Anterior cingulate cortex (tissue), 58 donors: ENCODE measurements around the gene TRIB2.
"Not testable (repeated sequence)": the region's sequence is repeated elsewhere in the genome, so short reads cannot be mapped to it uniquely, and the experiment has no call there.

ENCODE experiments used
- DNase-seq, 58 donors: peaks; one replicate each; lab custom pipeline; 2025; lab: John Stamatoyannopoulos, UW

TRIB2 gene

DNA sequence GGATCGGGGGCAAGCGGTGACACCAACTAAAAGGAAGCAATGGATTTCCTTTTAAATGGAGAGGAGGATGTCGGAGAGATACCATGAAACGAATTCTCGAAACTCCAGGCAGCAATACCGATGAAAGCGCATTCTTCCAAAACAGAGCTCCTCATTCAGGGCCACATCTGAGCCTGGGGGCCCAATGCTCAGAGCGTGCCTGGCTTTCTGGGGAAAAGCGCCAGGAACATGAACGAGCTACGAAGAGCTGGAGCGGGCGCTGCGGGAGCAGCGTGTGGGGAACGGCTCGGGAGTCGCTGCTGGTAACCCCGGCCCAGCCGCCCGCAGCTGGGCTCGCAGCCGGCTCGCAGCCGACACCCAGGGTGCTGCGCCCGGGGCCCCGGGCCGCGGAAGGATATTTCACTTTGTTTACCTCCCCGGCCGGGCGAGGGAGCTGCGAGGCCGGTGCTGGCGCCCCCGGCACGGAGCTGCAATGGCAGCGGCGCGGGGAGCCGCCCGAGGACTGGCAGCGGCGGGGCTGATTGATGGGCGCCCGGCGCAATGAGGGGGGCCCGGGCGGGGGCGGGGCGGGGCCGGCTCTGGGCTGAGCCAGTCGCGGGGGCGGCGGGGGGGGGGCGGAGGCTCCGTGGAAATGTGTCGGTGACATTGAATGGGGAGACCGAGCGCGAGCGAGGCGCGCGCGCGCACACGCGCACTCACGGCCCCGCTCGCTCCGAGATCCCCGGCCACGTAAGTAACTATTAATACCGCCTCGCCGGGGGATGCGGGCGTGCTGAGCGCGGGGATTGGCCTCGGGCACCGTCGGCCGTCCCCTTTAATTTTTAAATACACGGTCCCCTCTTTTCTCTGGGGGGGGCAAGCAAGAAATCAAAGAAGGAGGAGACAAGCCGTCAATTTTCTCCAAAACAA is at the start of gene TRIB2:
Gene TRIB2, plus strand, starts transcription at position 655 of the 909 bp plus-strand sequence. CDS start 1,372 bp downstream, outside the sequence.
- peak; percentile 48 to 95 (median 89) for DNase-seq

- DNase-seq, result no peak
Observed at GRCh38 chr2:12669036-12669435, 47.7 kb upstream of the TRIB2 start.

DNA sequence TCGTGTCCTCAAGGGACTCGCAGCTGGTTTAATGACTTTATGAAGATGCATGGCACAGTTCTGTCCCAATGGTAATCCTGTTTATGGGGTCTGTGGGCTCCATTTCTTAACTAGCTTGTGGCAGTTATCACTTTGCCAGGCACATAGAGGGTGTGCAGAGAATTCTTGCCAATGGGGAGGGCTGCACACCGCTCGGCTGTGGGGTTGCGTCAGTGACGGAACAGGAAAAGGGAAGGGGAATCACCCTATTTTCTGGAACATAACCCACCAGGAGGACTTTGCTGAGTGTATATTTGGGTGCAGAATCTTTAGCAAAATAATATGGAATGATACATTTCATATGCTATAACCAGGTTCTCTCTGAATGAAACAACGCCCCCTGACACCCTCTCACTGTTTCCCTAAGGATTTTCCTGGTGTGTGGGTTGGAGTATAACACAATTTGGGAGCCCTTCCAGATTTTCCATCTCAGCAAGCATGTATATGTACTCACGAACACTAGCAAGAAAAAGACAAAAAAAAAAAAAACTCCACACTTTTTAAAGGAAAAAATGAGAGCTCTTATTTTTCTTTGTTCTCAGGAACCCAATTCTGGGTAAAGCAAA is 43.9 kb upstream of the TRIB2 start:
- DNase-seq, result no peak

DNA sequence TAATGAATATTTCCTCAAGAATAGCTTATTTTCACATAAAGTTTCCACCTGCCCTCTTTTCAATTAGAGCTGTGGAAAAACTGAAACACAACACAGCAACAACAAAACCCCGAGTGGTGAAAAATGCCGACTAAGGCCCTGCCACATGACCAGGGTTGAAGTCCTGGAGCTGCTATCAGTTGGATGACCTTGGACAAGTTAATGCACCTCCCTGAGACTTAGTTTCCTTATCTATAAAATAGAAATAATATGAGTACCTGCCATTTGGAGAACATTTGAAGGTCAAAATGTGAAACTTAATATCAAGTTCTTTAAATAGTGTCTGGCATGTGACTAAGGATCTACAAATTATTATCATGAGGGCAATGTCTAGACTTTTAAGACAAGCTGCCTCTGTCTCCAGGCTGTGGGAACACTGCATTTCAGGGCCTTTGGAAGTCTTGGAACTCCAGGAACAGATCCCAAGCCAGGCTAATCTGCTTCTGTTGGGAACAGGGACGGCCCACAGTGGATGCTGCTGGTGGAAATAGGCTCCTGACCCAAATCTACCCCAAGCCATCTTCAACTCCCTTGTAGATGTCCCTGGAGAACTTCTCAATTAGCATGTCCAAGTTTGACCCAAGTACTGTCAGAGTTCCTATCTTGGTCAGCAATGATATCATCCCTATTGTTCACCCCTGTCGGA is 42.0 kb upstream of the TRIB2 start:
- no peak for DNase-seq

DNA sequence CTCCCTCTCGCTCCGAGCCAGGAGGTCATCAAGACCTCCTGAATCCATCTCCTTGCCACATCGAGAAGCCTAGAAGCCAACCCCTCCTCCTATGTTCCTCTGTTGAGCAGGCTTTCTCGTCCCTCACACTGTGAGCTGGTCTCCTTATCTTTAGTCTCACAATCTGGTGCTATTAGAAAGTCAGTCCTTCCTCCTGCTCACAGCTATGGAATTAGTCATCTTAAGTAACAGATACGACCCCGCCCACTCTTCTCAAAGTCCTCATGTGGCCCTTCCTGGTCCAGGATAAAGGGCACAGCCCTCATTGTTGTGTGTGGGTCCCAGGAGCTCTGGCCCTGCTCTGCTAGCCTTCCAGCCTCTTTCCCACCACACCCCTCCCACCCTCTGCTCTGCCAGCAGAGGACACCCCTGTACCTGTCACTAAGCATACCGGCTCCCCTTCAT is 41.4 kb upstream of the TRIB2 start:
- no peak for DNase-seq

GRCh38 chr2:12675801-12676200 is 40.9 kb upstream of the TRIB2 start:
- no peak for DNase-seq

GRCh38 chr2:12676771-12677170 is 40.0 kb upstream of the TRIB2 start:
- no peak for DNase-seq

DNA sequence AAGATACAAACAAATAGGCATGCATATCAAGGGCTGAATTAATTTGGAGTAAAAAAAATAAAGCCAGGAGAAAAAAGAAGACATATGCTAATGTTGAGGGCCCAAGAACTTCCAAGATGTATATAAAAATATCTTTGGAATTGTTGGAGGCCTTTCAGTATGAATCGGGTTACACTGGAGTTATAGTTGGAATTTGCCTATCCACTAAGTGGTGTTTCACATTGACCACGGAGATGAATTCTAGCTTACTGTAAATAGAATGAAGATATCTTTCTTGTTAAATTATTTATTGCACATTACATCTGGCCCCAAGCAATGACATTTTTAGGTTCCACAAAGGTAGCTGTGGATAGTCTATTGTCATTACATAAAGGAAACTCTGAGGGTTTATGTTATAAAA is 38.5 kb upstream of the TRIB2 start:
- no peak for DNase-seq

DNA sequence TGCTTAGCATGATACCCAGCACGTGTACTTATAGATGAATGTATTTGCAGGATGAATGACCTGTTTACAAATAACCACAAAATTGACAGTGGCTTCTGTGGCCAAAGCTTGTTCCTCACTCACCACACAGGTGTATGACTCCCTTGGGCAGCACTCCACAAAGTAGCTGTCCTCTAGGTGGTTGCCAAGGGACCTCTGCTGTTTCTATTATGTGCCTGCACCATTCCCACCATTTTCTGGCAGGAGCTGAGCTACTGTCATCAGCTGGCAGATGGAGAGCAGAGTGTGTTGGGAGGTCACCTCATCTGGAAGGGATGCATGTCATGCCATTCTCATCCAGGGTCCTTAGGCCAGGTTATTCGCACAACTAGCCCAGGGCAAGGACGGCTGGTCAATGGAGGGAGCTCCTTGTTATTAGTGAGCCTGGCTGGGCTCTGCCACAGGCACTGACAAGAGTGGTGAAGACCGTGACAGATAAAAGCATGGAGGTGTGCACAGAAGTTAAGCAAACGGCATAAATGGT is 37.1 kb upstream of the TRIB2 start:
- DNase-seq, result no peak

DNA sequence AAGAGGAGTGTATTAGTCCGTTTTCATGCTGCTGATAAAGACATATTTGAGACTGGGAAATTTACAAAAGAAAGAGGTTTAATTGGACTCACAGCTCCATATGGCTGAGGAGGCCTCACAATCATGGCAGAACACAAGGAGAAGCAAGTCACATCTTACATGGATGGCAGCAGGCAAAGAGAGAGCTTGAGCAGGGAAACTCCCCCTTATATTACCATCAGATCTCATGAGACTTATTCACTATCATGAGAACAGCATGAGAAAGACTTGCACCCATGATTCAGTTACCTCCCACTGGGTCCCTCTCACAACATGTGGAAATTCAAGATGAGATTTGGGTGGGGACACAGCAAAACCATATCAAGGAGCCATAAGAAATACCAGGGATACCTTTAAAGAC is 36.6 kb upstream of the TRIB2 start:
- not testable (repeated sequence) for DNase-seq

- no peak for DNase-seq
Observed at GRCh38 chr2:12682017-12682416, 34.7 kb upstream of the TRIB2 start.

- DNase-seq, result no peak
Observed at GRCh38 chr2:12683457-12684100, 33.2 kb upstream of the TRIB2 start.

GRCh38 chr2:12684471-12684936 is 32.2 kb upstream of the TRIB2 start:
- peak in 1 of 58 donors; percentile 7 for DNase-seq

- DNase-seq, result no peak
Observed at GRCh38 chr2:12685145-12685544, 31.6 kb upstream of the TRIB2 start.

DNA sequence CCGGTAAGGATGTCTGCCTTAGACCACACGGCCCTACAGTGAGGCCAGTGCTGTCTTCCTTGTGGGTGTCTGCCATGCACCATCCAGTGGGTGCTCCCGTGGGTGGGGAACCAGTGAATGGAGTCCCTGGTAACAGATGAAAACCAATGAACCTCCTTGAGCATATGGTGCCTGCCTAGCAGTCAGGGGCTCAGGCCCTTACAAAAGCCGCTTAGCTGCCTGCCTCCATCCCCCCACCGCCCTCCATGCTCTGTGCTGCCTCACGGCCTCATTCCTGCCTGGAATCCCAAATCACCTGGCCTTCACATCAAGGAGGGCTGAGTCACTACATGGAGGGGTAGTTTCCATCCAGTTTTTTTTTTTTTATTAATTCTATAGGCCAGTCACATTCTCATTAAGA is 30.8 kb upstream of the TRIB2 start:
- DNase-seq, result no peak

DNA sequence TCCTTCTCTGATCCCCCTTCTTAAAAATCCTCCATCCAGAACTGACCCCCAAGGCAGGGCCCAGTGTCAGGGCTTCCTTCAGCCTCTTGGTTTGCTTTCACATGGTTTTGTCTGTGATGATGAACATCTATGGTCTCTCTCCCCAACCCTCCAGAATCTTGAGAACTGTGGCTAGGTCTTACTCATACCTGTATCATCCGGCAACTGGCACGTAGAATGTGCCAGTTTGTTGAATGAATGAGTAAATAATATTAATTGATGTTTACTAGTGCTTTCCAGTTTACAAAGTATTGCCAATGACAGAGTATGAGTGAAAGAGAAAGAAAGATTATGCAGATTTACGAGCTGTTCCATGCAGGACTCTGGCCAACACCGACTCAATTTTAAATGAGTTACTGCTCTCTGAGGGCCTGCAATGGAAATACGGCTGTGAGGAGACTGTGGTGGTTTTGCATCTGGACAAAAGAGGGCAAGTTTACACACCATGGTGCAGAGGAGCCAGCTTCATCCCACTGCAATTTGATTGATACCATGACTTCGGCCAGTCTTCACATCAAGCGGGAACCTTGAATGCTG is 29.9 kb upstream of the TRIB2 start:
- no peak for DNase-seq

- no peak for DNase-seq
Observed at GRCh38 chr2:12688091-12688490, 28.6 kb upstream of the TRIB2 start.

- DNase-seq, result no peak
Observed at GRCh38 chr2:12688893-12689292, 27.8 kb upstream of the TRIB2 start.

DNA sequence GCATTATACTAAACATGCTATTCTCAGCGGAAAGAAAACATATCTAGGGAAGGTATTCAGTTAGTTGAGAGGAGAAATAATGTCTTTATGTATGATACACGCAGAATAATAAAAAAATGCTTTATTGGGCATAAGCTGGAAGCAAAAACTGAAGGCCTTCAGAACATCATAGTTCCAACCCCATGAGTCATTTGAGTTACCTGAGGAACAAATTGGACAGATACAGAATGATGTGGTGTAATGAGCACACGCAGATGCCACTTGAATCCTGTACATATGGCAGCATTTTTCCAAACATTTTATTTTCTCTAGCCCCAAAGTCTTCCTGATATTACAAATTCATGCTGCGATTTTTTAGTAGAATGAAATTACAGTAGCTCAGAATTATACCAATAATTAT is 23.2 kb upstream of the TRIB2 start:
- DNase-seq, result no peak
